GM12865 (cell line): ENCODE results near the gene SEZ6L.

Source experiments
- DNase-seq: peaks from one replicate; pipeline ENCODE4 v3.0.0; 2010; ENCODE audit warnings: low read depth
- H3K4me3 ChIP-seq: 2 replicates; pipeline ENCODE4 v1.5.1; 2011; ENCODE audit warnings: mild to moderate bottlenecking, low read depth, low read length, control low read depth
- CTCF ChIP-seq: IDR thresholded peaks from 2 replicates; pipeline ENCODE4 v1.5.1; 2011; ENCODE audit warnings: low read length, control low read depth, low read depth, inconsistent platforms; ENCODE audit not compliant: insufficient read depth; ENCODE audit errors: missing control alignments

Gene SEZ6L

GRCh38 chr22:26264162-26264561 lies 94.9 kb downstream of the SEZ6L start:
- TF ChIP-seq CTCF = no peak
- no peak for DNase-seq
- H3K4me3 ChIP-seq = no peak overlapping the region

- no peak overlapping the region for H3K4me3 ChIP-seq
- no peak for TF ChIP-seq CTCF
- no peak for DNase-seq
Observed at GRCh38 chr22:26265281-26265680, 96.0 kb downstream of the SEZ6L start.

GRCh38 chr22:26265909-26266308 lies 96.6 kb downstream of the SEZ6L start:
- TF ChIP-seq CTCF = no peak
- DNase-seq = no peak
- no peak overlapping the region for H3K4me3 ChIP-seq

- no peak for TF ChIP-seq CTCF
- no peak overlapping the region for H3K4me3 ChIP-seq
- no peak for DNase-seq
Observed at GRCh38 chr22:26267856-26268255, 98.6 kb downstream of the SEZ6L start.

- TF ChIP-seq CTCF = no peak
- no peak overlapping the region for H3K4me3 ChIP-seq
- no peak for DNase-seq
Observed at GRCh38 chr22:26269572-26269971, 100.3 kb downstream of the SEZ6L start.

GRCh38 chr22:26271427-26271826 lies 102.2 kb downstream of the SEZ6L start:
- no peak overlapping the region for H3K4me3 ChIP-seq
- no peak for TF ChIP-seq CTCF
- DNase-seq = no peak

- H3K4me3 ChIP-seq = no peak overlapping the region
- no peak for TF ChIP-seq CTCF
Observed at GRCh38 chr22:26273011-26273675, 103.9 kb downstream of the SEZ6L start.

More at GRCh38 chr22:26273011-26273675, 103.9 kb downstream of the SEZ6L start:
- DNase-seq = no peak
